NCI-H748 treated with DMSO at 0.1 percent for 48 hours (cell line): Measurements from ENCODE around the gene PEX12.
"Not testable (repeated sequence)": the region's sequence is repeated elsewhere in the genome, so short reads cannot be mapped to it uniquely, and the experiment has no call there.

Source experiments
- DNase-seq: peaks from one replicate; lab custom pipeline; 2025; lab: John Stamatoyannopoulos, UW

PEX12 gene

GRCh38 chr17:35577830-35578196 is 558 bp downstream of the PEX12 start:
- DNase-seq, result no peak

DNA sequence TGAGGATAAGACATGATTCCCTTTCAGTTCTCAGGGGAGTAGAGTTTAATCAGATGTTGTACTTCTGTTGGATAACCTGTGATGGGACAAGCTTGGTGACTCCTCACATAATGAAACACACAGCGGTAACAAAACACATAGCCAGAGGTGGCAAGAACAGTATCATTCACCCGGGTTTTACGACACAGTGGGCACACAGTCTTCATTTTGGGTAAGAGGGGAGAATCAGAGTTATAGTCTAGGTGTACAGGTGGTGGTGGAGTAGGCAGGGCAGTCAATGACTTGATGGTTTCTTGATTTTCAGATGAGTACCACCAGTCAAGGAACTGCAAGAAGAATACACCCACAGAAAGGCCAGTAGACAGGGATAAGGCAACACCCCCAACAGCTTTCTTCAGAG is 2.6 kb downstream of the PEX12 start:
- DNase-seq, result no peak

DNA sequence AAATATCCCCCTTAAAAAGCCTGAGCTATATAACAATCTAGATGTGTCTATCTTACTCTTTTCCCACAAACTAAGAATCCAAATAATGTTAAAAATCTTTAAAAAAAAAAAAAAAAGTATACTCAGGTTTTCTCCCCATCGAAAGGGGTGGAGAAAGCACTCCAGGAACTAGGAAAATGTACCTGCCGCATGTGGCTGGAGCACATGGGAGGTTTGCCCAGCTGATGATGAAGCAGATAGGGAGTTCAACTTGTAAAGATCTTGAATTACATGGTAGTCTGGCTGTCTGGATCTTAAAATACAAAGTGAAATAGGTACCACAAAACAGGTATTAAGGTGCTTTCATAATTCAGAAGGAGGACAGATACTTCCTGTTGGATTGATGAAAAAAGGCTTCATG is 9.0 kb downstream of the PEX12 start:
- no peak for DNase-seq

DNA sequence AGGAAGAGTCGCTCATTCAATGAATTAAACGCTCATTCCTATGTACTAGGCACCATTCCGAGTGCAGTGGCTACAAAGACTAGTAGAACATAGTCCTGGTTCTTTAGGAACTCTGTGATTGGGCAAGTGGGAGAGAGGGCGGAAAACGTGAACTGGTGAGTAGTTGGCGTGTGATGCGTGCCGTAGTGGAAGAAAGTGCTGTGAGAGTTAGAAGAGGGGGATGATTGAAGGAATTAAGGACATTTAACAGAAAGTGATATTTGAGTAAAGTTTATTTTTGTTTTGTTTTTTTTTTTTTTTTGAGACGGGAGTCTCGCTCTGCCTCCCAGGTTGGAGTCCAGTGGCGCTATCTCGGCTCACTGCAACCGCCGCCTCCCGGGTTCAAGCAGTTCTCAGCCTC is 9.8 kb downstream of the PEX12 start:
- DNase-seq, result no peak

GRCh38 chr17:35566968-35567367 is 11.4 kb downstream of the PEX12 start:
- DNase-seq, result no peak

GRCh38 chr17:35563181-35563580 is 15.2 kb downstream of the PEX12 start:
- DNase-seq, result not testable (repeated sequence)

- DNase-seq, result no peak
Observed at GRCh38 chr17:35560703-35561102, 17.7 kb downstream of the PEX12 start, which contains the start of gene SLFN14. Gene SLFN14 (minus strand): TSS chr17:35560819. CDS start chr17:35558062, 2,757 bp downstream.

- no peak for DNase-seq
Observed at GRCh38 chr17:35559495-35560210, 18.7 kb downstream of the PEX12 start.

- no peak for DNase-seq
Observed at GRCh38 chr17:35557353-35557752, 21.0 kb downstream of the PEX12 start.

DNA sequence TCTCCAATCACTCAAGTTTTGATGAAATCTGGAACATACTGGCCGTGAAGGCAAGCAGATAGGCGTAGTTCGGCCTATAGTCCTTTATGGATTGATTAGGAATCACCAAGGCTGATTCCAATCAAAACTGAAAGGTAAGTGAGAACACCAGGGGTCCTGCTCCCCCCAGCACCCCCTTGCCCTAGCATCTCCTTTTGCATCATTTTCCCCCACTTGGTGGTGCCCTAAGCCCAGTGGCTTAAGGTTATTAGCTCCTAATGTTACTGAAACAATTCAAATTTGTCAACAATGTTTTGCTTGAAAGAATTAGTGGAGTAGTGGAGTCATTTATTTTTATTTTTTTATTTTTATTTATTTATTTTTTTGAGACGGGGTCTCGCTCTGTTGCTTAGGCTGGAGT is 22.7 kb downstream of the PEX12 start:
- DNase-seq, result no peak

GRCh38 chr17:35554668-35555067 is 23.7 kb downstream of the PEX12 start:
- DNase-seq, result no peak

DNA sequence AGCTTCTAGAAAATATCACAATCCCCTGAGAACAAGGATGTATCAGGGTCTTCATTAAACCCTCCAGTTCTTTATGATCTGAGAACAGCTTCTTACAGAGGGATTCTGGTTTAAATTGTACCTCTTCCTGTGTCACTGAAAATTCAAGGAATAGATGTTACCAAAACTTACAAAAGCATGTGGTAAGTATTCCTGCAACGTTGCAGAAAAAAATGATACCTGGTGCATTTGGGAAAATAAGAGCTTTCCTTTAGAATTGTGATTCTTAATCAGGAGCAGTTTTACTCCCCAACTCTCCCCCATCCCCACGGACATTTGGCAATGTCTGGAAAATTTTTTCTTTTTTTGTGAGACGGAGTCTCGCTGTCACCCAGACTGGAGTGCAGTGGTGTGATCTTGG is 25.1 kb downstream of the PEX12 start:
- DNase-seq, result no peak

- DNase-seq, result no peak
Observed at GRCh38 chr17:35548978-35549377, 29.4 kb downstream of the PEX12 start.

DNA sequence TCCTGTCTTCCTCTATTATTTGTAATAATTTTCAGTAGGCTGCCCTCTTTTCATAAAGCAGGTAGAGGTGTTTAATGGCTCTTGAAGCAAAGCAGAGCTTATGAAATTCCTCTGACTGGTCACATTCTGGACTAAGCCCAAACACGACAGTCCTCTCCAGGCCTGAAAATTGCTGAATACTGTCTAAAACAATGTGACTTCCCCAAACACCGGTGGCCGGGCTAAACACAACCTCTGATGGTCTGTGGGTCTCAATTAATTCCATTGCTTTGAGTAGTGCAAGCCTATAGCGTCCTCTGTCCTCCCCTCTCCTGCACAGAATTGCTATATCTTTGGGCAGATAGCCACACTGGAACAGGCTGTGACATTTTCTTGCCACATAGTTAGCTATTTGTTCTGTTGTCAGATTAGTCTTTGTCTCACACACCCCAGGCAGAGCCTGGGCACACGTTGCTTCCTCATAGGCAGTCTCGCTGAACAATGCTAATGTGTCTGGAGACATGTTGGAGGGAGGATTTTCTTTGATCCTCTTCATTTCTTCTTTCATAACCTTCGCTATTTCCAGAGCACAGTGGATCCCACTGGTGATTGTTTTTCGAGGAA is 30.1 kb downstream of the PEX12 start:
- no peak for DNase-seq

GRCh38 chr17:35546487-35546886 is 31.9 kb downstream of the PEX12 start:
- DNase-seq, result no peak

DNA sequence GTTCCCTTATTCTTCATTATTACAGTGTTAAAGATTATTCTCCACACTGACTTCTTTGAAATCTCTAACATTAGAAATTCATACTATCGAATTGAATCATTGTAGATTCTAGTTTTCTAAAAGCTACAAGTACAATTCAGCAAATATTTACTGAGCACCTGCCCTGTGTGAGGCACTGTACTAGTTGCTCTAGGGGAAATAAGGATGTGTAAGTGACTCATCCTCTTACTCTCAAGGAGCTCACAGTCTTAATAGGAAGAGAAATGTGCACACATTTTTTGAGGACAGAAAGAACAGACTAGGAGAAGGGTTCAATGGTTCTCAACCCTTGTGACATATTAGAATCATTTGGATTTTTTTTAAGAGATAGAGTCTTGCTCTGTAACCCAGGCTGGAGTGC is 33.2 kb downstream of the PEX12 start:
- DNase-seq, result no peak

DNA sequence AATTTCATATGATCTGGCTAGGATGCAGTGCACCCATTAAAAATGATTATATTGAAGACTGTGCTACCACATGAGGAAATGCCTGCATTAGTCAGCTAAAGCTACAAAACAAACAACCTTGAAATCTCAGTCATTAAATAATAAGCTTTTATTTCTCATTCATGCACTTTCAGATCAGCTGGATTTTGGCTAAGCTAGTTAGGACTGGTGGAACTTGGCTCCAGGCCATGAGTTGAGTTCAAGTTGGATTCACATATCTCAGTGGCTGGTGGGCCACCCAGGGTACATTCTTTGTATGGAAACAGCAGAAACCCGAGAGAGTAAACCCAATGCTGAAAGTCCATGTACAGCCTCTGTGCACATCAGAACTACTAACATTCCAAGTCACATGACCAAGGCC is 34.5 kb downstream of the PEX12 start:
- no peak for DNase-seq

GRCh38 chr17:35542990-35543389 is 35.4 kb downstream of the PEX12 start:
- DNase-seq, result no peak

GRCh38 chr17:35541434-35541833 is 36.9 kb downstream of the PEX12 start:
- DNase-seq, result no peak

DNA sequence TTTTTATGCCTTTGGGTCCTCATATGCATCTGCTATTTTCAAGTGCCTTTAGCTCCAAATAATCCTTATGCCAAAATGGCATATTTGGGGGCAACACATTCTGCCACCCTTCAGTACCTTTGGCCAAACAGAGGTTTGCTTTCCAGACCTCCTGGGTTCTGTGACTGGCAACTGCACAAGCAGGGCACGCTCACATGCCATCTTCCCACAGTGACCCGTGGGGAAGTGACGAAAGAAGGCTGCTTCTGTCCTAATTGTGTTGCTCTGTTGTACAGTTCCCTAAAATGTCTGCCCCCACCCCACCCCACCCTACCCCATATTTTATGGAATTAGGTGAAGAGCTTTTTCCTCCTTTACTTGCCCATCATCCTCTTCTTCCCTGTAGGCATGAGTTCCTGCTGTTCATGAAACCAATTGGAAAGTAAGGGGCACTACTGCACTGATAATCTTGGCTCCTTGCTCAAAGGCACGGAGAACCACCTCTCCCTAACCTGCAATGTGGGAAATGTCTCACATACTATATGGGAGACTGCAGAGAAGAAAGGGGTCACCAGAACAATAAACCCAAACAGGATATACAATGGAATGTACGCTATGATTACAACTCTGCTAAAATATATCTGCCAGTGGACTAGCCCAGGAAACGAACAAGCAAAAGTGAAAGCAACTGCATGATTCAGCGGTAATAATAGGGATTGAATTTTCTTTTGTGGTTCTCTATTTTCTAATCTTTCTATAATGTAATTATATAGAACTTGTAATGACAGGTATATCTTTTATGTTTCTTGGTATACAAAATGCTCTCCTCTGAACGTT is 37.6 kb downstream of the PEX12 start:
- DNase-seq, result no peak

DNA sequence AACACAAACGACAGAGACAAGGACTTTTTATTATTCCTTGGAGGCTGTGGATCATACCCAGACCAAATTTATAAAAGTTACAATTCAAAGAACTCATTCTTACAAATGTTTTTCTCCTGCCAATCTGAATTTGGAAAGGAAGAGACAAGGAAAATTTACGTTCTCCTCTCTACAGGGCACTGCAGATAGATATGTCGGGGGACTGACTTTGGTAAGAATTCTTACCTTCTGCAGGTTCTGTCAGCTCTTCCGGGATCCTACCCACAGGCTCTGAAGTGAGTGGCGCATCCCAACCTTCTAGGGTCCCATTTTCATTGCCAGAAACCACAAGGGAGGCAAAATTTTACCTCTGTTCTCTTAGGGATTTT is 38.7 kb downstream of the PEX12 start:
- DNase-seq, result no peak

GRCh38 chr17:35537601-35538141 is 40.7 kb downstream of the PEX12 start, which contains the start of gene SLFN12L:
Gene SLFN12L (minus strand): TSS chr17:35537678. CDS start chr17:35522364, 15,314 bp downstream.
- DNase-seq, result no peak

DNA sequence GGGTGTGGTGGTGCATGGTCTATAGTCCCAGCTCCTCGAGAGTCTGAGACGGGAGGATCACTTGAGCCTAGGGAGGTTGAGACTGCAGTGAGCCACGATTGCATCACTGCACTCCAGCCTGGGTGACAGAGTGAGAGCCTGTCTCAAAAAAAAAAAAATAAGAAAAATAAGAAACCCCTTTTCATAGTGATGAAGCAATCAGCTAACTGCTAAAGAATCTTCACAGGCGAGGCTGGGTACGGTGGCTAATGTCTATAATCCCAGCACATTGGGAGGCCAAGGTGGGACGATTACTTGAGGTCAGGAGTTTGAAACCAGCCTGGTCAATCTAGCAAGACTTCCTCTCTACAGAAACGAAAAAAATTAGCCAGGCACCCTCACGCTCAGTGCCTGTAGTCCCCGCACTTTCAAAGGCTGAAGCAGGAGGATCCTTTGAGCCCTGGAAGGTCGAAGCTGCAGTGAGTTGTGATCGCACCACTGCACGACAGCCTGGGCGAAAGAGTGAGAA is 41.7 kb downstream of the PEX12 start:
- DNase-seq, result no peak
